Fibroblast of pulmonary artery (primary cell): ENCODE results near the gene ABCC8.

ENCODE experiments used
- DNase-seq: peaks from one replicate; pipeline ENCODE4 v3.0.0-alpha.2; 2010; ENCODE audit warnings: low read depth
- H3K4me3 ChIP-seq: replicated peaks from 2 replicates; pipeline ENCODE4 v1.5.1; 2011; ENCODE audit warnings: low read depth, mild to moderate bottlenecking, control low read depth, low read length, moderate library complexity
- CTCF ChIP-seq: IDR thresholded peaks from 2 replicates; pipeline ENCODE4 v1.5.1; 2011; ENCODE audit warnings: mild to moderate bottlenecking, control low read depth, low read length, inconsistent platforms; ENCODE audit errors: missing control alignments

ABCC8 gene

GRCh38 chr11:17513853-17514252, 37.2 kb upstream of the ABCC8 start:
- TF ChIP-seq CTCF = no peak
- H3K4me3 ChIP-seq = no peak overlapping the region
- no peak for DNase-seq

GRCh38 chr11:17512101-17512500, 35.5 kb upstream of the ABCC8 start:
- TF ChIP-seq CTCF = no peak
- no peak overlapping the region for H3K4me3 ChIP-seq
- DNase-seq = no peak

GRCh38 chr11:17511571-17511970, 34.9 kb upstream of the ABCC8 start:
- H3K4me3 ChIP-seq = no peak overlapping the region
- TF ChIP-seq CTCF = no peak
- no peak for DNase-seq

GRCh38 chr11:17510507-17511206, 34.0 kb upstream of the ABCC8 start:
- H3K4me3 ChIP-seq = no peak overlapping the region
- no peak for DNase-seq
- TF ChIP-seq CTCF = no peak

GRCh38 chr11:17508791-17509190, 32.1 kb upstream of the ABCC8 start:
- H3K4me3 ChIP-seq = no peak overlapping the region
- no peak for DNase-seq
- no peak for TF ChIP-seq CTCF

GRCh38 chr11:17508306-17508705, 31.7 kb upstream of the ABCC8 start:
- TF ChIP-seq CTCF = no peak
- DNase-seq = no peak

GRCh38 chr11:17507773-17508172, 31.1 kb upstream of the ABCC8 start:
- DNase-seq = no peak
- TF ChIP-seq CTCF = no peak
- H3K4me3 ChIP-seq = no peak overlapping the region

More at GRCh38 chr11:17508306-17508705, 31.7 kb upstream of the ABCC8 start:
- no peak overlapping the region for H3K4me3 ChIP-seq
